ENCODE results near the gene CRELD2. TPM values are rescaled to one million over a fixed set of nuclear protein-coding genes. Genes with fewer than 3 reads are reported as not detected.

CRELD2 gene
- total and polyA plus RNA-seq, 2 experiments from 2014 or later: 35.7 to 47.7 TPM

DNA sequence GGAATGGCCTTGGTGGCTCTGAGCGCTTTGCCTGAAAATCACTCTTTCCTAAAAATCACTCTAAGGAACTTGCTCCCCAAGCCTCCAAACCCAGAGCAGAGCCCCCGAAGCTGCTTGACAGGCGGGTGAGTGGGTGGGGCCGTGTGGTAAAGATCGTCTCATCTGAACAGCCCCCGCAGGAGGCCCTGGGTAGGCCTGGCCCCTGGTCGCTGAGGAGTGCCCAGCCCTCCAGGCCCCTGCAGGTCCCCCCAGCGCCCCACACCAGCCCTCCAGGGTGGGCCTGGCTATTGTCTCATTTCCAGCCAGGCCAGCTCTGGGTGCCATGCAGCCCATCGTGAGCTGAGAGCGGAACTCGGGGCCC lies 25.0 kb downstream of the CRELD2 start (continued):
- TF ChIP-seq, protein P1, sequence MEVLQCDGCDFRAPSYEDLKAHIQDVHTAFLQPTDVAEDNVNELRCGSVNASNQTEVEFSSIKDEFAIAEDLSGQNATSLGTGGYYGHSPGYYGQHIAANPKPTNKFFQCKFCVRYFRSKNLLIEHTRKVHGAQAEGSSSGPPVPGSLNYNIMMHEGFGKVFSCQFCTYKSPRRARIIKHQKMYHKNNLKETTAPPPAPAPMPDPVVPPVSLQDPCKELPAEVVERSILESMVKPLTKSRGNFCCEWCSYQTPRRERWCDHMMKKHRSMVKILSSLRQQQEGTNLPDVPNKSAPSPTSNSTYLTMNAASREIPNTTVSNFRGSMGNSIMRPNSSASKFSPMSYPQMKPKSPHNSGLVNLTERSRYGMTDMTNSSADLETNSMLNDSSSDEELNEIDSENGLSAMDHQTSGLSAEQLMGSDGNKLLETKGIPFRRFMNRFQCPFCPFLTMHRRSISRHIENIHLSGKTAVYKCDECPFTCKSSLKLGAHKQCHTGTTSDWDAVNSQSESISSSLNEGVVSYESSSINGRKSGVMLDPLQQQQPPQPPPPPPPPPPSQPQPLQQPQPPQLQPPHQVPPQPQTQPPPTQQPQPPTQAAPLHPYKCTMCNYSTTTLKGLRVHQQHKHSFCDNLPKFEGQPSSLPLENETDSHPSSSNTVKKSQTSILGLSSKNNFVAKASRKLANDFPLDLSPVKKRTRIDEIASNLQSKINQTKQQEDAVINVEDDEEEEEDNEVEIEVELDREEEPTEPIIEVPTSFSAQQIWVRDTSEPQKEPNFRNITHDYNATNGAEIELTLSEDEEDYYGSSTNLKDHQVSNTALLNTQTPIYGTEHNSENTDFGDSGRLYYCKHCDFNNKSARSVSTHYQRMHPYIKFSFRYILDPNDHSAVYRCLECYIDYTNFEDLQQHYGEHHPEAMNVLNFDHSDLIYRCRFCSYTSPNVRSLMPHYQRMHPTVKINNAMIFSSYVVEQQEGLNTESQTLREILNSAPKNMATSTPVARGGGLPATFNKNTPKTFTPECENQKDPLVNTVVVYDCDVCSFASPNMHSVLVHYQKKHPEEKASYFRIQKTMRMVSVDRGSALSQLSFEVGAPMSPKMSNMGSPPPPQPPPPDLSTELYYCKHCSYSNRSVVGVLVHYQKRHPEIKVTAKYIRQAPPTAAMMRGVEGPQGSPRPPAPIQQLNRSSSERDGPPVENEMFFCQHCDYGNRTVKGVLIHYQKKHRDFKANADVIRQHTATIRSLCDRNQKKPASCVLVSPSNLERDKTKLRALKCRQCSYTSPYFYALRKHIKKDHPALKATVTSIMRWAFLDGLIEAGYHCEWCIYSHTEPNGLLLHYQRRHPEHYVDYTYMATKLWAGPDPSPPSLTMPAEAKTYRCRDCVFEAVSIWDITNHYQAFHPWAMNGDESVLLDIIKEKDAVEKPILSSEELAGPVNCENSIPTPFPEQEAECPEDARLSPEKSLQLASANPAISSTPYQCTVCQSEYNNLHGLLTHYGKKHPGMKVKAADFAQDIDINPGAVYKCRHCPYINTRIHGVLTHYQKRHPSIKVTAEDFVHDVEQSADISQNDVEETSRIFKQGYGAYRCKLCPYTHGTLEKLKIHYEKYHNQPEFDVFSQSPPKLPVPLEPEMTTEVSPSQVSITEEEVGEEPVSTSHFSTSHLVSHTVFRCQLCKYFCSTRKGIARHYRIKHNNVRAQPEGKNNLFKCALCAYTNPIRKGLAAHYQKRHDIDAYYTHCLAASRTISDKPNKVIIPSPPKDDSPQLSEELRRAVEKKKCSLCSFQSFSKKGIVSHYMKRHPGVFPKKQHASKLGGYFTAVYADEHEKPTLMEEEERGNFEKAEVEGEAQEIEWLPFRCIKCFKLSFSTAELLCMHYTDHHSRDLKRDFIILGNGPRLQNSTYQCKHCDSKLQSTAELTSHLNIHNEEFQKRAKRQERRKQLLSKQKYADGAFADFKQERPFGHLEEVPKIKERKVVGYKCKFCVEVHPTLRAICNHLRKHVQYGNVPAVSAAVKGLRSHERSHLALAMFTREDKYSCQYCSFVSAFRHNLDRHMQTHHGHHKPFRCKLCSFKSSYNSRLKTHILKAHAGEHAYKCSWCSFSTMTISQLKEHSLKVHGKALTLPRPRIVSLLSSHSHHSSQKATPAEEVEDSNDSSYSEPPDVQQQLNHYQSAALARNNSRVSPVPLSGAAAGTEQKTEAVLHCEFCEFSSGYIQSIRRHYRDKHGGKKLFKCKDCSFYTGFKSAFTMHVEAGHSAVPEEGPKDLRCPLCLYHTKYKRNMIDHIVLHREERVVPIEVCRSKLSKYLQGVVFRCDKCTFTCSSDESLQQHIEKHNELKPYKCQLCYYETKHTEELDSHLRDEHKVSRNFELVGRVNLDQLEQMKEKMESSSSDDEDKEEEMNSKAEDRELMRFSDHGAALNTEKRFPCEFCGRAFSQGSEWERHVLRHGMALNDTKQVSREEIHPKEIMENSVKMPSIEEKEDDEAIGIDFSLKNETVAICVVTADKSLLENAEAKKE (CRISPR knock-in tag; IDR thresholded peaks at IDR 0.05): no peak
- TF ChIP-seq ZNF114 (CRISPR knock-in tag; IDR thresholded peaks at IDR 0.05) (no peak), JUNB (IDR thresholded peaks at IDR 0.05; ENCODE audit: unreplicated experiment) (no peak), STAT1 (IDR thresholded peaks at IDR 0.05; ENCODE audit: unreplicated experiment) (no peak), ZNF331 (CRISPR knock-in tag; IDR thresholded peaks at IDR 0.05; ENCODE audit: low read depth) (no peak), NANOG (IDR thresholded peaks at IDR 0.05; ENCODE audit: borderline replicate concordance) (no peak), EZH2phosphoT487 (IDR thresholded peaks at IDR 0.05; ENCODE audit: unreplicated experiment) (no peak), POLR2AphosphoS5 (IDR thresholded peaks at IDR 0.05; ENCODE audit: low read depth) (no peak)

DNA sequence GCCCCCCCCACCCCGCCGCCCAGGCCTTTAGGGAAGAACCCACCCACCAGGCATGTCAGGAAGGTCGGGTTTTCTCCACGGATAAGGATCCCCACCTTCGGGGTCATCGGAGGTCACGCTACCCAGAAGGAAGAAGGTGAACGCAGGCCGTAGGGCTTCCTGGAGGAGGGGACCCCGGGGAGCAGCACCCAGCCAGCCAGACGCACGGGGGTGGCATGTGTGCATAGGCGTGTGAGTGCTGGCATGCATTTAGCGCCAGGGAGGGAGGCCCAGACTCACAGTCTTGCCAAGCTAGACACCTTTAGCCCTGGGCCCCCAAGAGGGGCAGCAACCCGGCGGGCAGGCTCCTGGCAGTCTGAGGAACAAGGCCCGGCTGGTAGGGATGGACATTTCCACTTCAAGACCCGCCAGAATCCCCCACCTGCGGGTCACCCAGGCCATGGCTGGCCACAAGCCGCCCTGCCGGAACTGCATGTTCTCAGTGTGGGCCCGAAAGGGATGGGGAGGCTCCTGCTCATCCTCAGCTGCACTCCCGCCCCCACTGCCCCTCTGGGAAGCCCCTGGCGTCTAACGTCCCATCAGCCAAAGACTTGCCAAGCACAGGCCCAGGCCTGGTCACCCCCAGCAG lies 25.5 kb downstream of the CRELD2 start:
- peaks cover 3% of the 10 kb centered on the region; the same call in 1 of the 3 replicates for H3K36me3 Mint-ChIP-seq (ENCODE audit: low read depth)
- no peak overlapping the region for H3K4me3 ChIP-seq
- 0 out of 2 replicates have a peak, but pooled peaks cover 2% of the 10 kb centered on the region for H3F3A ChIP-seq (replicated peaks; ENCODE audit: low read depth)
- H3K27me3 ChIP-seq (ENCODE audit: insufficient read depth): no peaks in the 10 kb centered on the region
- H3K9me2 ChIP-seq (ENCODE audit: insufficient read depth): no peaks in the 10 kb centered on the region
- H3K27ac ChIP-seq (ENCODE audit: low read depth): no peak overlapping the region
- H3K27ac Mint-ChIP-seq: no peak overlapping the region
- H3K79me2 ChIP-seq (replicated peaks; ENCODE audit: insufficient read depth): no peaks in the 10 kb centered on the region
- no peak overlapping the region for H3K4me2 ChIP-seq
- no peaks in the 10 kb centered on the region for H4K20me1 ChIP-seq (replicated peaks; ENCODE audit: insufficient read depth)
- no peak overlapping the region for H3K4me3 Mint-ChIP-seq
- peaks cover 8% of the 10 kb centered on the region; the same call in 2 of the 3 replicates for H3K9me3 Mint-ChIP-seq
- peaks cover 3% of the 10 kb centered on the region for H3K27me3 Mint-ChIP-seq (ENCODE audit: insufficient read depth, low read depth, poor library complexity)
- ATAC-seq: no peak
- H3K4me1 Mint-ChIP-seq: peaks cover 14% of the 10 kb centered on the region
- no peak for DNase-seq (ENCODE audit: low spot score)
- H3K36me3 ChIP-seq (ENCODE audit: insufficient read depth): no peaks in the 10 kb centered on the region
- no peak overlapping the region for H2AFZ ChIP-seq
- H3K4me1 ChIP-seq (ENCODE audit: insufficient read depth): peaks cover 10% of the 10 kb centered on the region; the same call in 1 of the 2 replicates
- TF ChIP-seq, protein P2, sequence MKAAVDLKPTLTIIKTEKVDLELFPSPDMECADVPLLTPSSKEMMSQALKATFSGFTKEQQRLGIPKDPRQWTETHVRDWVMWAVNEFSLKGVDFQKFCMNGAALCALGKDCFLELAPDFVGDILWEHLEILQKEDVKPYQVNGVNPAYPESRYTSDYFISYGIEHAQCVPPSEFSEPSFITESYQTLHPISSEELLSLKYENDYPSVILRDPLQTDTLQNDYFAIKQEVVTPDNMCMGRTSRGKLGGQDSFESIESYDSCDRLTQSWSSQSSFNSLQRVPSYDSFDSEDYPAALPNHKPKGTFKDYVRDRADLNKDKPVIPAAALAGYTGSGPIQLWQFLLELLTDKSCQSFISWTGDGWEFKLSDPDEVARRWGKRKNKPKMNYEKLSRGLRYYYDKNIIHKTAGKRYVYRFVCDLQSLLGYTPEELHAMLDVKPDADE (IDR thresholded peaks at IDR 0.05): no peak
- no peak for TF ChIP-seq ZNF331 (CRISPR knock-in tag; IDR thresholded peaks at IDR 0.05; ENCODE audit: low read depth)
- TF ChIP-seq EZH2phosphoT487 (IDR thresholded peaks at IDR 0.05; ENCODE audit: unreplicated experiment): no peak

Data from GM23338 (cell line).